Naive thymus-derived CD4-positive, alpha-beta T cell (primary cell): ENCODE data around the gene TNS2. TPM values are rescaled to one million over a fixed set of nuclear protein-coding genes. Genes with fewer than 3 reads are reported as not detected.
A peak's percentile ranks its signal among the peaks of the same experiment; 100 is the strongest.

ENCODE experiments used
- ATAC-seq: fragments of 150-1000 bp; cut with Tn5 transposase; 2 replicates; pipeline ENCODE4 v1.10.0; 2021; ENCODE audit warnings: mild to moderate bottlenecking, moderate library complexity
- CTCF ChIA-PET: fragments of 350-600 bp; sonication (Branson Sonifier 250); formaldehyde crosslinking; loops from one replicate; lab custom pipeline; 2021; ENCODE audit warnings: antibody characterized with exemption; lab: Charles Lee
- POLR2A ChIA-PET: fragments of 350-600 bp; sonication (Branson Sonifier 250); formaldehyde crosslinking; loops from one replicate; lab custom pipeline; 2021; ENCODE audit warnings: antibody characterized with exemption, inconsistent platforms; lab: Charles Lee
- DNase-seq, 9 donors: peaks; one replicate each; pipeline versions ENCODE4 v3.0.0 to v3.0.0-alpha.2; 2020 to 2022; ENCODE audit warnings: mixed read lengths in 1 of 9
- H3K27ac ChIP-seq: one replicate; pipeline ENCODE4 v1.7.0; 2013; ENCODE audit warnings: mild to moderate bottlenecking, low read depth, low read length, moderate library complexity
- H3K27me3 ChIP-seq, 2 donors: one replicate each; pipeline ENCODE4 v1.7.0; 2013; ENCODE audit warnings: low read length in 2 of 2, mild to moderate bottlenecking in 2 of 2, moderate library complexity in 2 of 2; ENCODE audit not compliant: control insufficient read depth in 2 of 2, insufficient read depth in 2 of 2
- H3K36me3 ChIP-seq, 3 experiments: 1 replicate in 2 of 3; 2 replicates in 1 of 3; pipeline ENCODE4 v1.7.0; 2013; ENCODE audit warnings: low read length in 3 of 3, mild to moderate bottlenecking in 3 of 3, moderate library complexity in 1 of 3; ENCODE audit not compliant: insufficient read depth in 3 of 3, control insufficient read depth in 2 of 3
- H3K4me1 ChIP-seq, 2 donors: one replicate each; pipeline ENCODE4 v1.7.0; 2013; ENCODE audit warnings: low read length in 2 of 2, mild to moderate bottlenecking in 2 of 2, moderate library complexity in 1 of 2; ENCODE audit not compliant: control insufficient read depth in 2 of 2, insufficient read depth in 2 of 2
- H3K4me3 ChIP-seq: 2 replicates; pipeline ENCODE4 v1.7.0; 2013; ENCODE audit warnings: mild to moderate bottlenecking, low read length
- H3K9me3 ChIP-seq, 3 experiments: 1 replicate in 2 of 3; 2 replicates in 1 of 3; pipeline ENCODE4 v1.7.0; 2013; ENCODE audit warnings: low read length in 3 of 3; ENCODE audit not compliant: control insufficient read depth in 2 of 3
- H3K27ac Mint-ChIP-seq, 9 donors: one replicate each; pipeline ENCODE4 v1.8.0; 2020 to 2022; ENCODE audit warnings: mixed read lengths in 9 of 9, mild to moderate bottlenecking in 8 of 9, moderate library complexity in 5 of 9, inconsistent platforms in 2 of 9
- H3K27me3 Mint-ChIP-seq, 5 donors: one replicate each; pipeline ENCODE4 v1.8.0; 2021 to 2022; ENCODE audit warnings: mixed read lengths in 5 of 5, mild to moderate bottlenecking in 1 of 5
- H3K36me3 Mint-ChIP-seq, 5 donors: one replicate each; pipeline ENCODE4 v1.8.0; 2020 to 2022; ENCODE audit warnings: mixed read lengths in 5 of 5, mild to moderate bottlenecking in 3 of 5, inconsistent platforms in 1 of 5
- H3K4me1 Mint-ChIP-seq, 7 donors: one replicate each; pipeline ENCODE4 v1.8.0; 2020 to 2022; ENCODE audit warnings: mixed read lengths in 7 of 7, mild to moderate bottlenecking in 3 of 7, inconsistent platforms in 1 of 7
- H3K4me3 Mint-ChIP-seq, 10 donors: one replicate each; pipeline ENCODE4 v1.8.0; 2020 to 2022; ENCODE audit warnings: mild to moderate bottlenecking in 10 of 10, mixed read lengths in 10 of 10, moderate library complexity in 6 of 10, inconsistent platforms in 2 of 10
- H3K9me3 Mint-ChIP-seq, 11 donors: one replicate each; pipeline ENCODE4 v1.8.0; 2020 to 2022; ENCODE audit warnings: mixed read lengths in 11 of 11, mild to moderate bottlenecking in 4 of 11, inconsistent platforms in 1 of 11, moderate library complexity in 1 of 11
- intact Hi-C, 2 donors: fragments of 100-400 bp; cut with micrococcal nuclease; formaldehyde crosslinking; loops; one replicate each; pipeline ENCODE4 v1.15.1; 2023
- polyA plus RNA-seq, 2 donors: library from polyadenylated mRNA; unstranded; fragments of 300-500 nt; fragmentation: Illumina TruSeq; gene quantifications; one replicate each; pipeline ENCODE4 v1.2.3, GENCODE V29; 2021
- total RNA-seq, 6 experiments: library from RNA in 5 of 6; stranded (reverse) in 5 of 6; gene quantifications; 1 replicate in 5 of 6; 2 replicates in 1 of 6; pipeline ENCODE4 v1.2.3 and lab custom pipeline; 2021 to 2026

The TNS2 gene
- total and polyA plus RNA-seq, 7 experiments from 2014 or later: 0.26 to 4.4 (median 2.3) TPM

DNA sequence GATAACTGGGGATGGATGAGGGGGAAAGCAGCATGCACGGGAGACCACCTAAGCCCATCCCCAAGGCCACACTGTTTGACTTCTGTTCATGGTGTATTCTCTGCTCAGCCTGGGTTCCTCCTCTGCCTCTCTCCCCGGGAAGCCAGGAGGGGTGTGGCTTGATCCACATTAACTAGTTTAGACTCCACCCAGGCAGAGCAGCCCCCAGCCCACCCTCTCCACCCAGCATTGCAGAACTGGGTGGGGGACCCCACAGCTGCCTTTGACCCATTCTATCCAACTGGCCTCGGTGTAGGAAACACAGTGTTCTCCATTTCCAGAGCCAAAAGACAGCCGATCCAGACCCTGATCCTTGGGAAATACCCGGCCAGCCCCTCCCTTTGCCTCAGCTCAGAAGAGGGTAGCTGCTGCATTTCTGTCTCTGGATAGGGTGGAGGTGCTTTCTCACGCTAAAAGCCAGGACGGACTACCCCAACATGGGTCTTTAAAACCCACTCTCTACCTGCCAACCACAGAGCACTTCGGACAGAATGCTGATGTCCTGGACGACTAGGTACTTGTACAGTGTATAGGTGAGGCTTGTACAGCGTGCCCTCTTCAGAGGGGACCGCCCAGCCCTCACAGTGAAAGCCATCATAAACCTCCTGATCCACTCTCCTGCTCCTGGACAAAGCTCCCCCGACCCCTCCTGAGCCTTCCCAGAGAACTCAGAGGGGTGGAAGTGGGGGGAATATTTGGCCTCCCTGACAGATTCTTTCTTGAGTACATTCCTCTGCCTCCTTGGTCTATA lies 20.0 kb downstream of the TNS2 start:
- no peak overlapping the region for H3K4me3 Mint-ChIP-seq
- Histone ChIP-seq H3K4me3 (no peak overlapping the region), H3K27me3 (no peaks in the 10 kb centered on the region), H3K36me3 (peaks cover 0 to 86% (median 14%) of the 10 kb centered on the region in 3 experiments), H3K4me1 (peaks cover 0 to 3% of the 10 kb centered on the region in 2 donors), H3K9me3 (no peaks in the 10 kb centered on the region), H3K27ac (no peak overlapping the region)
- peak overlapping the region in 3 of 9 donors; percentile 22 to 43 (median 31) for H3K27ac Mint-ChIP-seq
- intact Hi-C loops: loop anchor here in 1 of 2 donors (5.0 kb wide), 1 partner anchor 137 kb away; the partner anchor contains the start of gene ITGB7
- H3K9me3 Mint-ChIP-seq: no peaks in the 10 kb centered on the region
- no peaks in the 10 kb centered on the region for H3K27me3 Mint-ChIP-seq
- DNase-seq (no peak), ATAC-seq (no peak)
- peaks cover 0 to 34% (median 22%) of the 10 kb centered on the region in 5 donors for H3K36me3 Mint-ChIP-seq
- peaks cover 15 to 40% (median 23%) of the 10 kb centered on the region in 7 donors for H3K4me1 Mint-ChIP-seq
- POLR2A ChIA-PET: interaction anchor here (1.5 kb wide), 1 partner anchor 9 kb away, joined by 4 read pairs; the partner anchor contains the start of gene SPRYD3
- CTCF ChIA-PET: interaction anchor here (0.7 to 8.1 kb wide), 3 partner anchors 29 to 275 kb away, joined by 3 to 100 read pairs (median 4); partner anchors contain the start of gene IGFBP6

DNA sequence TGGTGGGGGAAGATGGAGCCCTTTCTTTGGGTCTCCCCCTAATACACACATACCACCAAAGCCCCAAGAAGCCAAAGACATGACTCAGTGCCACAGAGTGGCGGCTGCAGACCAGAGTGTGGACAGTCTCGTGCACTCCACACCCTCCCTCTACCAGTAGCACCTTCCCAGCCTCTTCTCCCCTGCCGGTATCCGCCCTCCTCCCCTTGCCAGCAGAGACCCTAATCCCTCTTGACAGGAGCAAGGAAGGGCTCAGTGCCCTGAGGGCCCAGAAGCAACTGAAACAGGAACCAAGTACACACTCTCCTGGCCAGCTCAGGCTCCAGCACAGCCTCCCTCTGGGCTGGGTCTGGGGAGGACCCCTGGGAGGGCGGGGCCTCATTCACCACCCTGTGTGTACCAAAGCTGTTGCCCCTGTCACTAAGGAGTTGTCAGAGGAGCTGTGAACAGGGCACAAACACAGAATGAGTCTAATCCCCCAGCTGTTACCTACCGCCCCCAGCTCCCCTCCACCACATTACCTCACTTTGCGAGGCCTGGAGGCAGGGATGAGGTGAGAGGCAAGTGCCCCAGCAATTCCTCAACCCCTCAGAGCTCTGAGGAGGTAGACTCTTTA lies 21.1 kb downstream of the TNS2 start:
- ATAC-seq (no peak), DNase-seq (no peak)
- H3K27ac Mint-ChIP-seq: peak overlapping the region in 4 of 9 donors; percentile 13 to 47 (median 30)
- H3K36me3 Mint-ChIP-seq: peaks cover 0 to 35% (median 22%) of the 10 kb centered on the region in 5 donors
- no peak overlapping the region for H3K4me3 Mint-ChIP-seq
- Histone ChIP-seq H3K27ac (no peak overlapping the region), H3K9me3 (no peaks in the 10 kb centered on the region), H3K36me3 (peaks cover 0 to 86% (median 15%) of the 10 kb centered on the region in 3 experiments), H3K27me3 (no peaks in the 10 kb centered on the region), H3K4me3 (no peak overlapping the region), H3K4me1 (peaks cover 0 to 3% of the 10 kb centered on the region in 2 donors)
- no peaks in the 10 kb centered on the region for H3K27me3 Mint-ChIP-seq
- ChIA-PET POLR2A (interaction anchor here (1.5 kb wide), 1 partner anchor 8 kb away, joined by 4 read pairs; the partner anchor contains the start of gene SPRYD3), CTCF (interaction anchor here (0.7 to 1.6 kb wide), 2 partner anchors 31 to 274 kb away, joined by 3 to 4 read pairs; no protein-coding TSS in a partner anchor)
- peaks cover 17 to 40% (median 24%) of the 10 kb centered on the region in 7 donors for H3K4me1 Mint-ChIP-seq
- H3K9me3 Mint-ChIP-seq: no peaks in the 10 kb centered on the region
- intact Hi-C loops: no loop called here

DNA sequence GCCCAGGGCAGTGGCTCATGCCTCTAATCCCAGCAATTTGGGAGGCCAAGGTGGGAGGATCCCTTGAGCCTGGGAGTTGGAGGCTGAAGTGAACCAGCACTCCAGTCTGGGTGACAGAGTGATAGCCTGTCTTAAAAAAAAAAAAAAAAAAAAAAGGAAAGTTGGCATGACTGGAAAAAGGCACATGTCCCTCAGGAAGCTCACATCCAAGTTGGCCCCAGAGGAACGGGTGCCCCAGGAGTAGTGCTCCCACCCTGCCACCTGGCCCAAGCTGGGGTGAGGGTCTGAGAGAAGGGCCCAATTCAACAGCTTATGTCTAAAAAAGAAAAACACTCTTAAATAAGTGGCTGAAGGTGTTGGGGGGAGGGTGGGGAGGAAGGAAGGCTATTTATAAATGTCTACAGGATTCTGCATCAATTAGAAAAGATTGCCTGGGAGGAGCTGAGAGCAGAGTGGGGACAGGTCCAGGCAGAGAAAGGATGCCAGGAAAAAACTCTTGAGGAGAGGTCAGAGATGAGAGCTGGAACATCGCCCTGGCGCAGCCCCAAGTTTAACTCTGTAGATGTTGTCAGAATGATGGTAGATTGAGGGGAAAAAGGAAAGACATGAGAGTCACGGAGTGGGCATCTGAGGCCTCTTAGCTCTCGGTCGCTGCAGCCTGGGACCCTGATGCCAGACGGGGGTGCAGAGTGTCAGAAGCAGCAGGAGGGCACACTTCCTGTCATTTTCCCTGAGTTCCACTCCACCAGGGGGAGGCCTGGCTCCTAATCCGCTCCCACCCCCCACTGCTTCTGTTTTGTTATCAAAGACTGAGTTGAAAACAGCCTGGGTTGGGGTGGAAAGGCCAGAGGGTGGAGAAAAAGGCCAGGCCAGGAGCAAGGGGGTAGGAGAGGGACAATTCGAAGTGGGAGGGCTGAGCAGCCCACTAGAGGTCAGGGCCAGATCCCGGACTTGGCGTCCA lies 22.0 kb downstream of the TNS2 start:
- H3K36me3 Mint-ChIP-seq: peaks cover 0 to 41% (median 21%) of the 10 kb centered on the region in 5 donors
- no peaks in the 10 kb centered on the region for H3K27me3 Mint-ChIP-seq
- ChIA-PET POLR2A (interaction anchor here (0.7 to 1.5 kb wide), 2 partner anchors 7 to 127 kb away, joined by 3 to 4 read pairs; partner anchors contain the start of gene SPRYD3), CTCF (interaction anchor here (0.6 to 1.6 kb wide), 3 partner anchors 19 to 273 kb away, joined by 3 to 4 read pairs (median 4); no protein-coding TSS in a partner anchor)
- no peak overlapping the region for H3K4me3 Mint-ChIP-seq
- intact Hi-C loops: no loop called here
- Histone ChIP-seq H3K27me3 (no peaks in the 10 kb centered on the region), H3K36me3 (peaks cover 0 to 88% (median 15%) of the 10 kb centered on the region in 3 experiments), H3K9me3 (no peaks in the 10 kb centered on the region), H3K27ac (no peak overlapping the region), H3K4me3 (no peak overlapping the region), H3K4me1 (no peaks in the 10 kb centered on the region)
- H3K4me1 Mint-ChIP-seq: peaks cover 21 to 39% (median 27%) of the 10 kb centered on the region in 7 donors
- no peaks in the 10 kb centered on the region for H3K9me3 Mint-ChIP-seq
- DNase-seq (no peak), ATAC-seq (no peak)
- H3K27ac Mint-ChIP-seq: peak overlapping the region in 5 of 9 donors; percentile 2 to 79 (median 59)

DNA sequence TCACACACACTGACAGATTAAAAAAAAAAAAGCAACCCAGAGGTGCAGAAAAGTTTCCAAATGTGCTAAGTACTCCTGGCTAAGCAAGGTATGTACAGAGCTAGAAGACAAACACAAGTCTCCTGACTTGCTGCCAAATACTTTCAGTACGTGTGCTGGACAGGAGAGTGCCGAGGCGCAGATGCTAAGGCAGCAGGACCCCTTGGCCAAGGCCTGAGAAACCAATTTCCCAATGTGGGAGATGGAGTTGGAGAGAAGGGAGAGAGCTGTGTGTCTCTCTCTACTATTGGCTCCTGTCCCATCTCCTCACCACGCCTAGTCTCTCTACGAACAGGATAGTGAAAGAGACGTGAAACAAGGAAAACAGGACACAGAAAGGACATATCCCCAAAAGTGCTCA lies 24.0 kb downstream of the TNS2 start:
- no peak overlapping the region for H3K4me3 Mint-ChIP-seq
- peak overlapping the region in 1 of 9 donors; percentile 30 for H3K27ac Mint-ChIP-seq
- Histone ChIP-seq H3K4me1 (peaks cover 10 to 14% of the 10 kb centered on the region in 2 donors), H3K36me3 (peaks cover 0 to 78% (median 15%) of the 10 kb centered on the region in 3 experiments), H3K9me3 (no peaks in the 10 kb centered on the region), H3K27ac (no peak overlapping the region), H3K27me3 (no peaks in the 10 kb centered on the region), H3K4me3 (no peak overlapping the region)
- POLR2A ChIA-PET: interaction anchor here (1.1 kb wide), 1 partner anchor 14 kb away, joined by 3 read pairs; no protein-coding TSS in a partner anchor
- DNase-seq (no peak), ATAC-seq (no peak)
- H3K9me3 Mint-ChIP-seq: no peaks in the 10 kb centered on the region
- CTCF ChIA-PET: no interaction called here
- peaks cover 0 to 41% (median 21%) of the 10 kb centered on the region in 5 donors for H3K36me3 Mint-ChIP-seq
- intact Hi-C loops: no loop called here
- no peaks in the 10 kb centered on the region for H3K27me3 Mint-ChIP-seq
- H3K4me1 Mint-ChIP-seq: peaks cover 31 to 55% (median 44%) of the 10 kb centered on the region in 7 donors

DNA sequence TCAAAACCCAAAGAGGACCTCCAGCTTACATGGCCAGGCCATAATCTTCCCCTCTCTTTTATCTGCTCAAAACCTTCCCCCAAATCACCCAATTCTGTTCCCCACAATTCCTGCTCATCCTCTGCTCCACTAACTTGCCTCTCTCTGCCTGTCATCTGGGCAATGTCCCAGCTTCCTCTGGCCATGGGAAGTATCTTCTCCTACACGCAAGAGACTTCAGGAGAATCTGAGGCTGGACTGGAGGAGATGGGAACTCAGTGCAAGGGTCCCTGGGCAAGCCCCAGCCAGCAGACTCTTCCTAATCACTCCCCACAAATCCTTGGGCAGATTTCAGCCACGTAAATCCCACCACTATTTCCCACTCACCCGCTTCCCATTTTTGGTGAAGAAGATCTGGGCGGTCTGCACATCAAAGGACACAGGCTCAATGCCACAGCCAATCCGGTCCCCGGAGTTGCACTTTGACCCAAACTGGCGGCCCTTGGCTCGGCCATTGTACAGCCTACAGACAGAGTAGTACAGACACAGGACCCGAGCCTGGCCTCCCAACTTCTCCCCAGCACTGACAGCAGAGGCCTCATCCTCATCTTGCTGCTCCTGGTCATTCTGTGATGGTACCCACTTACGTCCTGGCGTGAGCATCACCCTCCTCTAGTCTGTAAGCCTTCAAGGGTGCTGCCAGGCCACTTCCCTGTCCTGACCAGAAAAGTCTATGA lies 24.6 kb downstream of the TNS2 start:
- Mint-ChIP-seq H3K4me1 (peaks cover 31 to 55% (median 49%) of the 10 kb centered on the region in 7 donors), H3K4me3 (no peak overlapping the region), H3K9me3 (no peaks in the 10 kb centered on the region), H3K27me3 (no peaks in the 10 kb centered on the region), H3K27ac (peak overlapping the region in 1 of 9 donors; percentile 30), H3K36me3 (peaks cover 0 to 41% (median 21%) of the 10 kb centered on the region in 5 donors)
- ChIA-PET POLR2A (no interaction called here), CTCF (no interaction called here)
- no peak overlapping the region for H3K4me3 ChIP-seq
- H3K27me3 ChIP-seq: no peaks in the 10 kb centered on the region
- H3K4me1 ChIP-seq: peaks cover 10 to 14% of the 10 kb centered on the region in 2 donors
- DNase-seq (no peak), ATAC-seq (no peak)
- peaks cover 0 to 74% (median 15%) of the 10 kb centered on the region in 3 experiments for H3K36me3 ChIP-seq
- no peak overlapping the region for H3K27ac ChIP-seq
- intact Hi-C loops: no loop called here
- H3K9me3 ChIP-seq: no peaks in the 10 kb centered on the region
